PC-3 (cell line): ENCODE measurements around the gene DGLUCY. TPM values are rescaled to one million over a fixed set of nuclear protein-coding genes. Genes with fewer than 3 reads are reported as not detected.

ENCODE experiments used
- ATAC-seq: fragments of 200-7000 bp; cut with Tn5 transposase; 2 replicates; pipeline ENCODE4 v1.9.1; 2020; ENCODE audit warnings: mild to moderate bottlenecking, moderate library complexity
- BruUV-seq: library from RNA; stranded (reverse); fragments of 400-500 nt; replicated peaks from 2 replicates; lab custom pipeline; 2021; lab: Mats Ljungman, UMichigan
- CTCF ChIA-PET: fragments of 300-600 bp; sonication (Branson Sonifier 250); formaldehyde crosslinking; loops from one replicate; lab custom pipeline; 2022; ENCODE audit warnings: antibody characterized with exemption; lab: Charles Lee
- POLR2A ChIA-PET: fragments of 300-600 bp; sonication (Branson Sonifier 250); formaldehyde crosslinking; loops from one replicate; lab custom pipeline; 2022; ENCODE audit warnings: antibody characterized with exemption; ENCODE audit not compliant: unreplicated experiment; lab: Charles Lee
- DNase-seq: peaks from one replicate; pipeline ENCODE4 v3.0.0-alpha.2; 2015
- H2AFZ ChIP-seq: fragments of 300-600 bp; sonication (generic); 2 replicates; pipeline ENCODE4 v1.6.0; 2016; ENCODE audit warnings: antibody characterized with exemption, low read length
- H3F3A ChIP-seq: fragments of 300-600 bp; sonication (generic); one replicate; pipeline ENCODE4 v1.6.0; 2017; ENCODE audit warnings: antibody characterized with exemption, low read length, control low read depth, mild to moderate bottlenecking; ENCODE audit not compliant: unreplicated experiment
- H3K27ac ChIP-seq: fragments of 300-600 bp; sonication (generic); 2 replicates; pipeline ENCODE4 v1.5.1; 2016; ENCODE audit warnings: mild to moderate bottlenecking, low read length
- H3K27me3 ChIP-seq: fragments of 300-600 bp; sonication (generic); 2 replicates; pipeline ENCODE4 v1.6.1; 2016; ENCODE audit warnings: low read length, mixed read lengths
- H3K36me3 ChIP-seq: fragments of 300-600 bp; sonication (generic); 2 replicates; pipeline ENCODE4 v1.6.1; 2016; ENCODE audit warnings: low read depth, mixed run types, low read length, mixed read lengths
- H3K4me1 ChIP-seq: fragments of 300-600 bp; sonication (generic); 2 replicates; pipeline ENCODE4 v1.5.1; 2016; ENCODE audit warnings: low read length; ENCODE audit not compliant: insufficient read depth
- H3K4me2 ChIP-seq: fragments of 300-600 bp; sonication (generic); 2 replicates; pipeline ENCODE4 v1.6.0; 2016; ENCODE audit warnings: low read length
- H3K4me3 ChIP-seq: fragments of 300-600 bp; sonication (generic); 2 replicates; pipeline ENCODE4 v1.5.1; 2016; ENCODE audit warnings: mild to moderate bottlenecking, low read length, mixed read lengths
- H3K79me2 ChIP-seq: fragments of 300-600 bp; sonication (generic); 2 replicates; pipeline ENCODE4 v1.6.1; 2017; ENCODE audit warnings: low read length, mixed read lengths
- H3K9ac ChIP-seq: fragments of 300-600 bp; sonication (generic); 2 replicates; pipeline ENCODE4 v1.6.0; 2016; ENCODE audit warnings: mild to moderate bottlenecking, low read length
- H3K9me2 ChIP-seq: fragments of 300-600 bp; sonication (generic); replicated peaks from 2 replicates; pipeline ENCODE4 v1.6.1; 2016; ENCODE audit warnings: mixed run types, low read length, mixed read lengths
- H3K9me3 ChIP-seq: fragments of 300-600 bp; sonication (generic); 2 replicates; pipeline ENCODE4 v1.6.1; 2016; ENCODE audit warnings: low read length, mixed read lengths
- H4K20me1 ChIP-seq: fragments of 300-600 bp; sonication (generic); 2 replicates; pipeline ENCODE4 v1.6.1; 2016; ENCODE audit warnings: low read length, mixed read lengths
- EZH2 ChIP-seq: fragments of 300-600 bp; sonication (generic); IDR thresholded peaks from one replicate; pipeline ENCODE4 v1.6.1; 2017; ENCODE audit warnings: antibody characterized with exemption, mild to moderate bottlenecking, low read length; ENCODE audit not compliant: unreplicated experiment
- EZH2phosphoT487 ChIP-seq: fragments of 300-600 bp; sonication (generic); IDR thresholded peaks from 2 replicates; pipeline ENCODE4 v1.6.1; 2018; ENCODE audit warnings: mild to moderate bottlenecking, antibody characterized with exemption, low read length, borderline replicate concordance
- intact Hi-C: fragments of 100-400 bp; cut with micrococcal nuclease; formaldehyde crosslinking; loops from 2 replicates; pipeline ENCODE4 v1.9.0; 2023
- total RNA-seq: library from RNA; depleted of rRNA; stranded (reverse); fragments of >200 nt; gene quantifications from 2 replicates; pipeline ENCODE4 v1.2.3, GENCODE V29; 2014
- TF ChIP-seq, protein P1 (sequence below): fragments of 300-600 bp; sonication (generic); conservative IDR thresholded peaks from 2 replicates; pipeline ENCODE4 v1.5.1; 2017; ENCODE audit warnings: antibody characterized with exemption, low read depth, mild to moderate bottlenecking, low read length

DGLUCY gene
- total RNA-seq, 1 experiment from 2014 or later, result 0.84 TPM

- no TSS peak for BruUV-seq
- ChIA-PET POLR2A (no interaction called here), CTCF (interaction anchor here (0.6 kb wide), 1 partner anchor 11 kb away, joined by 3 read pairs; no protein-coding TSS in a partner anchor)
- Histone ChIP-seq H3K4me1 (peaks cover 12% of the 10 kb centered on the region), H3K9ac (no peak overlapping the region), H2AFZ (no peak overlapping the region), H3K27me3 (no peaks in the 10 kb centered on the region), H3K4me2 (no peak overlapping the region), H4K20me1 (no peaks in the 10 kb centered on the region), H3F3A (no peaks in the 10 kb centered on the region), H3K36me3 (no peaks in the 10 kb centered on the region), H3K27ac (no peak overlapping the region), H3K9me3 (no peaks in the 10 kb centered on the region), H3K4me3 (no peak overlapping the region), H3K9me2 (no peaks in the 10 kb centered on the region), H3K79me2 (no peaks in the 10 kb centered on the region)
- DNase-seq (no peak), ATAC-seq (no peak)
- intact Hi-C loops, result no loop called here
- TF ChIP-seq, protein P1, sequence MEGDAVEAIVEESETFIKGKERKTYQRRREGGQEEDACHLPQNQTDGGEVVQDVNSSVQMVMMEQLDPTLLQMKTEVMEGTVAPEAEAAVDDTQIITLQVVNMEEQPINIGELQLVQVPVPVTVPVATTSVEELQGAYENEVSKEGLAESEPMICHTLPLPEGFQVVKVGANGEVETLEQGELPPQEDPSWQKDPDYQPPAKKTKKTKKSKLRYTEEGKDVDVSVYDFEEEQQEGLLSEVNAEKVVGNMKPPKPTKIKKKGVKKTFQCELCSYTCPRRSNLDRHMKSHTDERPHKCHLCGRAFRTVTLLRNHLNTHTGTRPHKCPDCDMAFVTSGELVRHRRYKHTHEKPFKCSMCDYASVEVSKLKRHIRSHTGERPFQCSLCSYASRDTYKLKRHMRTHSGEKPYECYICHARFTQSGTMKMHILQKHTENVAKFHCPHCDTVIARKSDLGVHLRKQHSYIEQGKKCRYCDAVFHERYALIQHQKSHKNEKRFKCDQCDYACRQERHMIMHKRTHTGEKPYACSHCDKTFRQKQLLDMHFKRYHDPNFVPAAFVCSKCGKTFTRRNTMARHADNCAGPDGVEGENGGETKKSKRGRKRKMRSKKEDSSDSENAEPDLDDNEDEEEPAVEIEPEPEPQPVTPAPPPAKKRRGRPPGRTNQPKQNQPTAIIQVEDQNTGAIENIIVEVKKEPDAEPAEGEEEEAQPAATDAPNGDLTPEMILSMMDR, result no peak
- TF ChIP-seq EZH2 (no peak), EZH2phosphoT487 (no peak)
Observed at GRCh38 chr14:91145391-91146160, 31.7 kb downstream of the DGLUCY start.

GRCh38 chr14:91146661-91147060 is 32.8 kb downstream of the DGLUCY start:
- TF ChIP-seq, protein P1, result no peak
- TF ChIP-seq EZH2 (no peak), EZH2phosphoT487 (no peak)
- DNase-seq, result no peak
- Histone ChIP-seq H2AFZ (no peak overlapping the region), H3K27me3 (no peaks in the 10 kb centered on the region), H3K4me2 (no peak overlapping the region), H4K20me1 (no peaks in the 10 kb centered on the region), H3K79me2 (no peaks in the 10 kb centered on the region), H3K9me3 (no peaks in the 10 kb centered on the region), H3K4me3 (no peak overlapping the region), H3K4me1 (peaks cover 12% of the 10 kb centered on the region), H3K36me3 (no peaks in the 10 kb centered on the region), H3K27ac (no peak overlapping the region), H3F3A (no peaks in the 10 kb centered on the region), H3K9me2 (no peaks in the 10 kb centered on the region), H3K9ac (no peak overlapping the region)
- intact Hi-C loops, result no loop called here
- BruUV-seq, result no TSS peak
- POLR2A ChIA-PET, result no interaction called here
- no peak for ATAC-seq
- CTCF ChIA-PET, result no interaction called here

DNA sequence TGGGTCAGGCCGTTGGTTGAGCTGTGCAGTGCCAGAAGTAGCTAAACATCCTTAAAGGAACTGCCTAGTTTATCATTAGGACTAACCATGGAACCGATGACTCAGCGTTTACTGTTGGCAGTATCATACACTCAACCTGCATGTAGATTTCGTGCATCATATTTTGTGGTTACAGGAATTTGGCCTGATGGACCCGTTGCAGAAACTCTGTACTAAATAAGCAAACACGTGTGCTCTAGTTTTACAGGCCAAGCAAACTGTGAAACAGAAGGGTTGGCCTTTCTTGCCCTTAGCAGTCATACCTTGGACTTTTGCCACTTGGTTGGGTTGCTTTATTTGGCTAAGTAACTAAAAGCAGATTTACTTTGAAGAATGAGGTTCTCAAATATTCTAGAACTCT is 35.6 kb downstream of the DGLUCY start:
- ChIA-PET CTCF (interaction anchor here (0.5 to 1.0 kb wide), 3 partner anchors 15 to 28 kb away, joined by 3 to 13 read pairs (median 4); no protein-coding TSS in a partner anchor), POLR2A (interaction anchor here (0.6 kb wide), 1 partner anchor 202 kb away, joined by 4 read pairs; no protein-coding TSS in a partner anchor)
- Histone ChIP-seq H3K4me2 (peak overlapping the region; percentile 33), H2AFZ (no peak overlapping the region), H3K9me2 (no peaks in the 10 kb centered on the region), H3K36me3 (no peaks in the 10 kb centered on the region), H4K20me1 (no peaks in the 10 kb centered on the region), H3K79me2 (no peaks in the 10 kb centered on the region), H3K9me3 (no peaks in the 10 kb centered on the region), H3K9ac (no peak overlapping the region), H3K4me1 (peaks cover 12% of the 10 kb centered on the region), H3K27me3 (no peaks in the 10 kb centered on the region), H3K4me3 (no peak overlapping the region), H3K27ac (peak overlapping the region; percentile 43), H3F3A (no peaks in the 10 kb centered on the region)
- TF ChIP-seq EZH2phosphoT487, result 0 out of 2 replicates have a peak, but pooled peaks have one; percentile 58
- TF ChIP-seq, protein P1, result no peak
- intact Hi-C loops, result loop anchor here (1.0 to 2.0 kb wide), 2 partner anchors 89 to 766 kb away; partner anchors contain the start of gene RPS6KA5
- ATAC-seq (peak; percentile 98), DNase-seq (peak; percentile 100)
- no TSS peak for BruUV-seq
